ENCODE measurements around the gene ITGAX. TPM values are rescaled to one million over a fixed set of nuclear protein-coding genes. Genes with fewer than 3 reads are reported as not detected.

The ITGAX gene
- polyA plus RNA-seq, 1 of the 3 experiments (the other 2 are of a cell fraction): 0.66 TPM

DNA sequence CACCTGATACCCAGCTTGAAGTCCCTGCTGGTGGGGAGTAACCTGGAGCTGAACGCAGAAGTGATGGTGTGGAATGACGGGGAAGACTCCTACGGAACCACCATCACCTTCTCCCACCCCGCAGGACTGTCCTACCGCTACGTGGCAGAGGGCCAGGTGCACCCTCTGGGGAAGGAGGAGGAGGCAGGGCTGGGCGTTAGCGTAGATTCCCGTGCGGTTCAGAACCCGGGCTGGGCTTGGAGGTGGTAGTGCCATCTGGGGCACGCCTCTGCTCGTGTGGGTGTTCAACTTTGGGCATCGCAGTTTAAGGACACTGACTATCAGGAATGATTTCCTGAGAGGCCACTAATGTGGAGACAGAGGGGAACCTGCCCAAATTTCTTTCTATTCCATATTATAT, 18.3 kb downstream of the ITGAX start:
- H3K9ac ChIP-seq: no peak overlapping the region
- H3K36me3 ChIP-seq (replicated peaks in 1 of 2; ENCODE audit: control insufficient read depth in 1 of 2, insufficient read depth in 2 of 2, low read length in 1 of 2): no peaks in the 10 kb centered on the region
- H3K79me2 ChIP-seq (ENCODE audit: insufficient read depth): no peaks in the 10 kb centered on the region
- no peaks in the 10 kb centered on the region for H3K9me3 ChIP-seq
- no peak overlapping the region for H2AFZ ChIP-seq (ENCODE audit: low read depth)
- H3K27me3 ChIP-seq (ENCODE audit: insufficient read depth): peaks cover 74% of the 10 kb centered on the region
- H3F3A ChIP-seq (replicated peaks; ENCODE audit: insufficient read depth): no peaks in the 10 kb centered on the region
- no peak for TF ChIP-seq TEAD4 (IDR thresholded peaks at IDR 0.05; ENCODE audit: borderline replicate concordance, insufficient read depth)
- TF ChIP-seq NFIC (IDR thresholded peaks at IDR 0.05; ENCODE audit: borderline replicate concordance): no peak
- TF ChIP-seq, protein P1, sequence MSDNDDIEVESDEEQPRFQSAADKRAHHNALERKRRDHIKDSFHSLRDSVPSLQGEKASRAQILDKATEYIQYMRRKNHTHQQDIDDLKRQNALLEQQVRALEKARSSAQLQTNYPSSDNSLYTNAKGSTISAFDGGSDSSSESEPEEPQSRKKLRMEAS (IDR thresholded peaks at IDR 0.05; ENCODE audit: low read depth): no peak
- no peak for TF ChIP-seq NRF1 (IDR thresholded peaks at IDR 0.05; ENCODE audit: low read depth, low read length)
- no peak for TF ChIP-seq SMC3 (IDR thresholded peaks at IDR 0.05; ENCODE audit: low read depth, low read length)
- TF ChIP-seq, protein P2, sequence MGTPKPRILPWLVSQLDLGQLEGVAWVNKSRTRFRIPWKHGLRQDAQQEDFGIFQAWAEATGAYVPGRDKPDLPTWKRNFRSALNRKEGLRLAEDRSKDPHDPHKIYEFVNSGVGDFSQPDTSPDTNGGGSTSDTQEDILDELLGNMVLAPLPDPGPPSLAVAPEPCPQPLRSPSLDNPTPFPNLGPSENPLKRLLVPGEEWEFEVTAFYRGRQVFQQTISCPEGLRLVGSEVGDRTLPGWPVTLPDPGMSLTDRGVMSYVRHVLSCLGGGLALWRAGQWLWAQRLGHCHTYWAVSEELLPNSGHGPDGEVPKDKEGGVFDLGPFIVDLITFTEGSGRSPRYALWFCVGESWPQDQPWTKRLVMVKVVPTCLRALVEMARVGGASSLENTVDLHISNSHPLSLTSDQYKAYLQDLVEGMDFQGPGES (IDR thresholded peaks at IDR 0.05; ENCODE audit: low read depth, low read length): no peak
- no peak for TF ChIP-seq YY1 (IDR thresholded peaks at IDR 0.05; ENCODE audit: low read depth)
- no peak for TF ChIP-seq CHD2 (IDR thresholded peaks at IDR 0.05; ENCODE audit: low read length, partially characterized antibody)
- TF ChIP-seq GATA2 (CRISPR knock-in tag; IDR thresholded peaks at IDR 0.05): no peak
- no peak for TF ChIP-seq JUND (IDR thresholded peaks at IDR 0.05)
- no peak for TF ChIP-seq ZBTB33 (IDR thresholded peaks at IDR 0.05; ENCODE audit: borderline replicate concordance, low read depth)
- TF ChIP-seq TCF12 (IDR thresholded peaks at IDR 0.05): no peak
- TF ChIP-seq RAD21 (IDR thresholded peaks at IDR 0.05; ENCODE audit: low read length): no peak
- no peak for TF ChIP-seq TAF1 (IDR thresholded peaks at IDR 0.05; ENCODE audit: borderline replicate concordance, low read depth, low read length)
- TF ChIP-seq MXI1 (IDR thresholded peaks at IDR 0.05; ENCODE audit: low read depth, low read length): no peak
- no peak for TF ChIP-seq RXRA (IDR thresholded peaks at IDR 0.05; ENCODE audit: borderline replicate concordance, low read depth)
- TF ChIP-seq, protein P3, sequence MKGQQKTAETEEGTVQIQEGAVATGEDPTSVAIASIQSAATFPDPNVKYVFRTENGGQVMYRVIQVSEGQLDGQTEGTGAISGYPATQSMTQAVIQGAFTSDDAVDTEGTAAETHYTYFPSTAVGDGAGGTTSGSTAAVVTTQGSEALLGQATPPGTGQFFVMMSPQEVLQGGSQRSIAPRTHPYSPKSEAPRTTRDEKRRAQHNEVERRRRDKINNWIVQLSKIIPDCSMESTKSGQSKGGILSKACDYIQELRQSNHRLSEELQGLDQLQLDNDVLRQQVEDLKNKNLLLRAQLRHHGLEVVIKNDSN (IDR thresholded peaks at IDR 0.05; ENCODE audit: borderline replicate concordance, low read depth): no peak
- no peak for TF ChIP-seq USF2 (IDR thresholded peaks at IDR 0.05; ENCODE audit: borderline replicate concordance, low read depth, low read length)
- no peak for TF ChIP-seq RFX5 (IDR thresholded peaks at IDR 0.05; ENCODE audit: low read length)
- TF ChIP-seq EZH2phosphoT487 (IDR thresholded peaks at IDR 0.05; ENCODE audit: borderline replicate concordance, low read depth): no peak
- H3K9me2 ChIP-seq: no peaks in the 10 kb centered on the region
- no peak overlapping the region for H3K4me2 ChIP-seq
- ChIA-PET POLR2A (interaction anchor here (0.8 kb wide), 1 partner anchor 62 kb away, joined by 3 read pairs; no protein-coding TSS in a partner anchor), CTCF (interaction anchor here (1.1 to 3.1 kb wide), 2 partner anchors 9 to 10 kb away, joined by 3 to 9 read pairs; no protein-coding TSS in a partner anchor)
- no peaks in the 10 kb centered on the region for H3K4me1 ChIP-seq (ENCODE audit: control insufficient read depth in 1 of 2, insufficient read depth in 2 of 2, low read depth in 1 of 2, low read length in 1 of 2)
- no peaks in the 10 kb centered on the region for H4K20me1 ChIP-seq (ENCODE audit: insufficient read depth)
- no peak for DNase-seq
- H3K4me3 ChIP-seq (ENCODE audit: low read depth in 2 of 2, low read length in 1 of 2): no peak overlapping the region
- no peak overlapping the region for H3K27ac ChIP-seq (ENCODE audit: low read depth in 2 of 2, low read length in 1 of 2)
- WGBS (ENCODE audit: low lambda C conversion rate): 10% methylated on average over 14 of the region's 14 CpGs

All from SK-N-SH (cell line).